Fibroblast of mammary gland (primary cell): ENCODE data around the gene DOK1.
A peak's percentile ranks its signal among the peaks of the same experiment; 100 is the strongest.

ENCODE experiments used
- DNase-seq: peaks from one replicate; pipeline ENCODE4 v3.0.0-alpha.2; 2010; ENCODE audit warnings: low read depth
- H3K4me3 ChIP-seq: 2 replicates; pipeline ENCODE4 v1.5.1; 2011; ENCODE audit warnings: low read depth, mild to moderate bottlenecking, low read length, moderate library complexity; ENCODE audit not compliant: control insufficient read depth
- TF ChIP-seq, protein P1 (sequence below): conservative IDR thresholded peaks from 2 replicates; pipeline ENCODE4 v1.5.1; 2011; ENCODE audit warnings: low read depth, low read length, inconsistent platforms; ENCODE audit not compliant: control insufficient read depth, insufficient read depth

DOK1 gene

DNA sequence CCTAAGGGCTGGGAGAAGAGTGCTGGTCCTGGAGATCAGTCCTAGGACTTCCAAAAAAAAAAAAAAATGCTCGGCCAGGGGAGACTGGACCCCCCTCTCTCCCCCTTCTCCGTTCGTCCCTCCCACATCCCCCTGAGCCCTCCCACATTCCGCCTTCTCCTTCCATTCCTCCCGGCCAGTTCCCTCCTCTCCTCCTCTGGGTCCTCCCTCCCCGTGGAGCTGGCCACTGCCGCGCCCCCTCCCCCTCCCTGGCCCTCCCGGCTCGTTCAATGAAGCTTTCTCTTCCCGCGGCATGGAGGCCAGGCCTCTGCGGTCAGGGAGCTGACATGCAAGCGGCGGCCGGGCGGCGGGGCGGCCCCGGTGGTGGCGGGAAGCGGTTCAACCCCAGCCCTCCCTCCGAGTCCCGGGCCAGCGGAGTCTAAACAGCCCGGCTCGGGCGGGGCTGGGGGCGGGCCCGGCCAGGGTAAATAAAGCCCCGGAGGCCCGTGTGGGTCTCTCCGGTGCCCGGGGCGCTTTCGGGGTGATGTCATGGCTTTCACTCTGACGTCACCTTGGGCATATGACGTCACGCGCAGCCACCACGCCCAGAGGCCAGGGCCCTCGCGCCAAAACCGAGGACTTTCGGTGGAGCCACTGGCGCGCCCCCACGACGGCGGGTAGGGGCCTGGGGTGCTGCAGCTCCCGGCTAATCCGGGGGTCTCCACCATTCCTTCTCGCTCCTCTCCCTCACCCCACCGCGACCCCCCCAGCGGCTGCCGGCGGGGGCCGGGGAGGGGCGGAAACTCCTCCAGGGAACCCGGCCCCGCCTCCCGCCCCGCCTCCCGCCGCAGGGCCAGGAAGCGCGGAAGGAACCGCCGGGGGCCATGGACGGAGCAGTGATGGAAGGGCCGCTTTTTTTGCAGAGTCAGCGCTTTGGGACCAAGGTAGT is at the start of gene DOK1, which contains the start of gene LOXL3:
Gene DOK1 (plus strand): TSS at position 829 of the 928 bp plus-strand sequence. CDS start 35 bp downstream, at position 864.
Gene LOXL3 (minus strand): TSS at position 51 of the 928 bp plus-strand sequence. CDS start 1,308 bp downstream, outside the sequence.
- DNase-seq: peak; percentile 84
- TF ChIP-seq, protein P1, sequence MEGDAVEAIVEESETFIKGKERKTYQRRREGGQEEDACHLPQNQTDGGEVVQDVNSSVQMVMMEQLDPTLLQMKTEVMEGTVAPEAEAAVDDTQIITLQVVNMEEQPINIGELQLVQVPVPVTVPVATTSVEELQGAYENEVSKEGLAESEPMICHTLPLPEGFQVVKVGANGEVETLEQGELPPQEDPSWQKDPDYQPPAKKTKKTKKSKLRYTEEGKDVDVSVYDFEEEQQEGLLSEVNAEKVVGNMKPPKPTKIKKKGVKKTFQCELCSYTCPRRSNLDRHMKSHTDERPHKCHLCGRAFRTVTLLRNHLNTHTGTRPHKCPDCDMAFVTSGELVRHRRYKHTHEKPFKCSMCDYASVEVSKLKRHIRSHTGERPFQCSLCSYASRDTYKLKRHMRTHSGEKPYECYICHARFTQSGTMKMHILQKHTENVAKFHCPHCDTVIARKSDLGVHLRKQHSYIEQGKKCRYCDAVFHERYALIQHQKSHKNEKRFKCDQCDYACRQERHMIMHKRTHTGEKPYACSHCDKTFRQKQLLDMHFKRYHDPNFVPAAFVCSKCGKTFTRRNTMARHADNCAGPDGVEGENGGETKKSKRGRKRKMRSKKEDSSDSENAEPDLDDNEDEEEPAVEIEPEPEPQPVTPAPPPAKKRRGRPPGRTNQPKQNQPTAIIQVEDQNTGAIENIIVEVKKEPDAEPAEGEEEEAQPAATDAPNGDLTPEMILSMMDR: no peak
- peak within 1 kb of the TSS; percentile 98 for H3K4me3 ChIP-seq

DNA sequence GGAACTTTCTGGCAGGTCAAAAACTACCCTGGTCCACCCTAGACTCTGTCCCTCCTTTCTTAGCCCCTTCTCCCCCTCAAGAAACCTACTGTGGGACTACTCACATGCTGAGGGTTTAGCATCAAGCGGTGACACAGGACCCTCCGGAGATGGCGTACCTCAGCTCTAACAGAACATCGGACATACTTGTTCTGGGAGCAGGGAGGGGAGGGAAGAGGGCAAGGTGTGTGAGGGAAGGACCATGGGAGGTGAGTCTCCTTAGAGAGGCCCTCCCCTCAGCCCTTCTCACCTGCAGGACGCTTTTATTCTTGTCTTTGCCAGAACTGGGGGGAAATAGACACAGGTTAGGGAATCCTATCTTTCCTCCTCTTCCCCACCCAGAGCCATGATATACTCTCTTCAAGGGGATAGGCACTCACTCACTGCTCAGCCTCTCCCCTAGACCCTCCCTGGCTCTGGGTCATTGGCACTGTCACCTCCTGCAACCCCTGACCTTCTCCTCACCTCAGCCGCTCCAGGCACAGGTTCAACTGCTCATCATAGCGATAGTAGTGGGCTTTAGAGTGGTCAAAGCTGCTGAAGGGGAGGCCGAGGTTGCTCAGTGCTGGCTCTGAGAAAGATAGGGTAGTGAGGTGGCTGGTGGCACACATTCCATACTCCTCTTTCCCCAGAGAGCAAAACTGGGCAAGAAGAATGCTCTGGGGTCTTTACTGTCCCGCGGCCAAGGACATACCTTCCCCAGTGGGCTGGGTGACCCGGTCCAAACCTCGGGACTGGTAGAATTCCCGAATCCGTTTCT is 48.9 kb upstream of the DOK1 start:
- TF ChIP-seq, protein P1: no peak
- H3K4me3 ChIP-seq: peak overlapping the region; percentile 3
- DNase-seq: no peak

DNA sequence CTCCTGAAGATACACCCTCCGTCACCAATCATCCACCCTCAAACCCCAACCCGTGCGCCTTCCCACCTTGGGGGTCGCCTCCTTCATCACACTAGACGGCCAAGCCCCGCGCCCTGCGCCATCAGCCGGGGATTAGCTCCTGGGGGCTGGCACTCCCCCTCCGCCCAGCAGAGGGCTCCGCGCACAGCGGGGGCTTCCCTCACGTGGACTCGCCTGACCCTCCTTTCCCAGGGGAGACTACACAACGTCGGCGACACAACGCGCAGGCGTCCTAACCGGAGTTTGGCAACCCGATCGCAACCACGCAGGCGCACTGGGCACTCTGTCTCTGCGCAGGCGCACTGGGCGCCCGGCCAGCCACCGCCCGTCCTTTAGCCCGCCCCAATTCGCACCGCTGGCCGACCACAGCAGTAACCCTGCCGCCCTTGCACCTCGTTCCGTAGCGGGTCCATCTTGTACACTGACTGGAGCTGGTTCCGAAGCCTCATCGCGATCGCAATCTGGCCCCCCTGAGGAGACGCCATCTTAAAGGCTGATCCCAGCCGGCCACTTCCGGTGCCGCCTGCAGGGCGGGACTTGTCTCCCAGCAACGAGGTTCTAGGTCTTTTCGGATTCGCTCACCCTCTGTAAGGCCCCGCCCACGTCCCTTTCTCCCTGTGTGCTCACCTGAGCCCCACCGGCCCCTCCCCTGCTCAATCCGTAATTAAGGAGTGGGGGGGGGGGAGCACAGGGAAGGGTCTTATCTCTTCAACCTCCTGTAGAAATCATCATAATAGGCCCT is 47.2 kb upstream of the DOK1 start, which contains the start of gene PCGF1:
Gene PCGF1 (minus strand): TSS at position 551 of the 781 bp plus-strand sequence. CDS start 27 bp downstream, at position 524.
- peak within 1 kb of the TSS; percentile 95 for H3K4me3 ChIP-seq
- DNase-seq: peak; percentile 97
- TF ChIP-seq, protein P1: peak; percentile 19

DNA sequence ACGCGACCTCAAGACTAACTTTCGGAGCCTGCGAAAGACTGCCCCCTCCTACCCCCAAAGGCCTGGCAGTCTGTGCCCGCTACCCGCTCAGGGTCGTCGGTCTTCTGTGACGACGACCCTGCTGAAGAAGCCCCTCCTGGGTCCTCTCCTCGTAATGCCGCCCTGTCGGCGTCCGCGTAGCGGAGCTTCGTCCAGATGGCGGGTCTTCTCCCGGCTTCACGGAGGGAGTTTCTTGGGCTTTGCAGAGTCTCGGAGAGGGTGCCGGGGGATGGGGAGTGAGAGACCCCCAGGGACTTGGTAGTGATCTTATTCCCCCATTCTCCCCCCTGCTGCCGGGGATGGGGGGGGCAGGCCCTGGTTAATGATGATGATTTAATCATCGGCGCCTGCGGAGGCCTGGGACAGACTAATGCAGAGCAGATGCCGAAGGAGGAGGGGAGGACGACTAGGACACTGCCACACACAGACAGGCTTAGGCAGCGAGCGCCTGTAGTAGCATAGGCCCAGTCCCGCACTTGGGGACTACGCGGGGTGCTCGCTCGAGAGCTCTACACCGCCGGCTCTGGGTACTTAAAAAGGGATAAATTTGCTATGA is 46.5 kb upstream of the DOK1 start:
- peak overlapping the region; percentile 95 for H3K4me3 ChIP-seq
- TF ChIP-seq, protein P1: no peak
- peak; percentile 79 for DNase-seq

DNA sequence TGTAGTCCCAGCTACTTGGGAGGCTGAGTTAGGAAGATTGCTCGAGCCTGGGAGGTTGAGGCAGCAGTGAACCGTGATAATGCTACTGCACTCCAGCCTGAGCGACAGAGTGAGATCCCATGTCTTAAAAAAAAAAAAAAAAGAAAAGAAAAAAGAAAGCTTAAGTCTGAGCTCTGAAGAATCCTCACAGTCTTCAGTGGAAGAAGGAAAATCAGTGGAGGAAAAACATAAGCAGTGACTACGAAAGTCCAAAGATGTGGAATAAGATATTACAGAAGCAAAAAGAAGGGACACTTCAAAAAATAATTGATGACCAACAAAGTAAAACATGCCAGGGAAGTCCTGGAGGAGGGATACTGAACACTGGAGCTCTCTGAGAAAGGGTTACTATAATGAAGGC is 44.2 kb upstream of the DOK1 start:
- no peak overlapping the region for H3K4me3 ChIP-seq
- no peak for DNase-seq
- TF ChIP-seq, protein P1: no peak
